ENCODE results near the gene AMN.

Gene AMN

DNA sequence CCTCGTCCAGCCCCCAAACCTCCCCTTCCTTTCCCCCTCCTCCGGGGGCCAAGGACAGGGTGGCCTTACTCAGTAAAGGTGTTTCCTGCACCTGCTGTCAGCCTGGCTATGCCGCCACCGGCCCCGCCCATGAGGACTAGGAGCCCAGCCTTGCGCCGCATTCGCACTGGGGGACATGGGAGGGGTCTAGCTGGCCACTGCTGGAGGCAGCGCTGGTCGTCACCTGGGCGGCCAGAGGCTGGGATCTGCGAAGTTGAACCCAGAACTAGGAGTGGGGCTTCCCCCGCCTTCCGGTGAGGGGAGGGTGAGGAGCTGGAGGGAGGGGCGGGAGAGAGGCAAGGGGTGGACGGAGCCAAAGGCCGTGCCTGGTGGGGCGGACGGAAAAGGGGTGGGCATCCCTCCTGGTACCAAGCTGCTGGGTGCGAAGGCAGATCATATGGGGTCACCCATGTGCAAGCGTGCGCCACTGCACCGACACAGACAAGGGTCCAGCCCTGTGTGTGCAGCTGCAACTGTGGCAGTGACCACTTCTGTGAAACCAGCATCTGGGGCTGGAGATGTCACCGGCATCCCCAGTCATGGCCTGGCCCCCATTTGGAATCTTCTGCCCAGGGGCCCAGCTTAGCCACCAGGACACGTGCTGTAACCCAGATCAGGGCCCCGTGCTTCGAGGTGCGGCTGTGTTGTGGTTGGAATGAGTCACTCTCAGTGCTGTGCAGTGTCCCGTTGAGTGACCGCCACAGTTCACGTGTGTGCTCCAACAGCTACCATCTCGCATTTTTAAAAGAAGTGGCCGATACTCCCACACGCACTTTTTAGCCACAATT, 8.5 kb downstream of the AMN start:
- Histone ChIP-seq H3K4me3 (no peak overlapping the region), H3K9me3 (no peaks in the 10 kb centered on the region), H3K27me3 (peaks cover 5 to 46% of the 10 kb centered on the region in 2 donors), H3K36me3 (peaks cover 21 to 44% (median 32%) of the 10 kb centered on the region in 3 donors), H3K4me1 (peaks cover 0 to 31% (median 28%) of the 10 kb centered on the region in 4 donors), H3K27ac (no peak overlapping the region)
- TF ChIP-seq, protein P1, sequence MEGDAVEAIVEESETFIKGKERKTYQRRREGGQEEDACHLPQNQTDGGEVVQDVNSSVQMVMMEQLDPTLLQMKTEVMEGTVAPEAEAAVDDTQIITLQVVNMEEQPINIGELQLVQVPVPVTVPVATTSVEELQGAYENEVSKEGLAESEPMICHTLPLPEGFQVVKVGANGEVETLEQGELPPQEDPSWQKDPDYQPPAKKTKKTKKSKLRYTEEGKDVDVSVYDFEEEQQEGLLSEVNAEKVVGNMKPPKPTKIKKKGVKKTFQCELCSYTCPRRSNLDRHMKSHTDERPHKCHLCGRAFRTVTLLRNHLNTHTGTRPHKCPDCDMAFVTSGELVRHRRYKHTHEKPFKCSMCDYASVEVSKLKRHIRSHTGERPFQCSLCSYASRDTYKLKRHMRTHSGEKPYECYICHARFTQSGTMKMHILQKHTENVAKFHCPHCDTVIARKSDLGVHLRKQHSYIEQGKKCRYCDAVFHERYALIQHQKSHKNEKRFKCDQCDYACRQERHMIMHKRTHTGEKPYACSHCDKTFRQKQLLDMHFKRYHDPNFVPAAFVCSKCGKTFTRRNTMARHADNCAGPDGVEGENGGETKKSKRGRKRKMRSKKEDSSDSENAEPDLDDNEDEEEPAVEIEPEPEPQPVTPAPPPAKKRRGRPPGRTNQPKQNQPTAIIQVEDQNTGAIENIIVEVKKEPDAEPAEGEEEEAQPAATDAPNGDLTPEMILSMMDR (IDR thresholded peaks at IDR 0.05) = no peak
- DNase-seq = no peak
- intact Hi-C loops (cut with DNase I; ENCODE audit: low total_unique reads) = no loop called here

DNA sequence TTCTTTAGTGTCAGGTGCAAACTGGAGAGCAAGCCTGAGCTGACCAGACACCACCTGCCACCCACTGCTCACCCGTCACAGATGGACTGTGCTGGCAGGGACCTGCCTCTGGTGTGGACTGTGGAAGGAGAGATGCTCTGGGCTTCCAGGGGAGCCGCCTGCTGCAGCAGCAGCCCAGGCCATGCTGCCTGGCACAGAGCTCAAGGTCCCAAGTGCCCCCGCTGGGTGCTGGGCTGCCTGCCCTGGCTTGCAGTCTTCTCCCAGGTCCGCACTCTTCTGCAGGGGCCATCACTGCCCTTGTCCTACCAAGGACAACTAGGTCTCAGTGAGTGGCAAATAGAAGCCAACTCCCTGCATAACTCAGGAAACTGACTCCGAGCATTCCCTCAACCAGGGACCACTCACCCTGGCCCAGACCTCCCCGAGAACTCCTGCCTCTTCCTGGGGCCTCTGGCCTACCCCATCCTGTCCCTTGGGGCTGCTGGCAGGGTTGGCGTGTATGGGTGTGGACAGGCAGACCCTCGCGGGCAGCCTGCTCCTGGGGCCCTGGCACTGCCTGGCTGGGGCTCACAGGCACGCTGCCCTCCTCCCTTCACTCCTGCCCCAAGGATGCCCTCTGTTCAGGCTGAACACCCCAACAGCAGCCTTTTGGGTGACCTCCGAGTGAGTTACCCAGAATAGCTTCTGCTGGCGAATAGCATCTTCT, 9.3 kb downstream of the AMN start:
- DNase-seq = no peak
- H3K27me3 ChIP-seq = peaks cover 5 to 46% of the 10 kb centered on the region in 2 donors
- peaks cover 0 to 31% (median 28%) of the 10 kb centered on the region in 4 donors for H3K4me1 ChIP-seq
- no peak overlapping the region for H3K27ac ChIP-seq
- TF ChIP-seq, protein P1 (IDR thresholded peaks at IDR 0.05) = no peak
- no peaks in the 10 kb centered on the region for H3K9me3 ChIP-seq
- no peak overlapping the region for H3K4me3 ChIP-seq
- peaks cover 26 to 51% (median 39%) of the 10 kb centered on the region in 3 donors for H3K36me3 ChIP-seq
- intact Hi-C loops (cut with DNase I; ENCODE audit: low total_unique reads) = no loop called here

DNA sequence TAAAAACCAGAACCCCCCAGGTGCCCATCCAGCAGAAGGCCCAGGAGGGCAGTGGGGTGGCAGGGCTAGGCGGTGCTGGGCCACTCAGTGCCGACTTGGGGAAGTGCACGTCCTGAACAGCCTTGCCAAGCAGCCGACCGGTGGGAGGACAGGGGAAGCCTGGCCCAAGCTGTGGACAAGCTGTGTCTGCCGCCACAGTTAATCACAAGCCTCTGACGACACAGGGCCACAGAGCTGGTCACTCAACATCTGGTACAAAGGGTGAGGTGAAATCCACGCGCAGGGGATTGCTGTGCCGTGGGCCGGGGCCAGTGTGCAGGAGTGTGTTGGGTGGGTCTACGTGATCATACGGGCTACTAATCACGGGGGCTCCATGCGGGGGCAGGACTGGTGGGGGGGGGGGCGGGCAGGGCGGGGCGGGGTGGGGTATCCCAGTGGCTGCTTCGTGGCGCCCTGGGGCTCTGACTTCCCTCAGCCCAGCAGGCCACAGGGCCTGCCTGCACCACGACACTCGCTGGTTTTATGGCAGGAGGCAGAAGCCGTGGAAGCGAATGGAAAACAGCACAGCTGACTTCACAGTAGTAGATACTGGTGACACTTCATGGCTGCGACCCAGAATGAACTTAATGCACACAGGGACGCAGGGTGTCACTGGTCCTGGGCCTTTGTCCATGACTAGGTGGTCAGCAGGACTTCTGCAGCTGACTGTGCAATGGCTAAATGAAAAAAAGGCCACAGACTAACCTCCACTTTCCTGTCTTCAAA, 10.2 kb downstream of the AMN start:
- intact Hi-C loops (cut with DNase I; ENCODE audit: low total_unique reads) = no loop called here
- Histone ChIP-seq H3K9me3 (no peaks in the 10 kb centered on the region), H3K4me3 (no peak overlapping the region), H3K36me3 (peaks cover 32 to 61% (median 49%) of the 10 kb centered on the region in 3 donors), H3K27ac (no peak overlapping the region), H3K27me3 (peaks cover 5 to 41% of the 10 kb centered on the region in 2 donors), H3K4me1 (peaks cover 0 to 31% (median 28%) of the 10 kb centered on the region in 4 donors)
- TF ChIP-seq, protein P1 (IDR thresholded peaks at IDR 0.05) = no peak
- no peak for DNase-seq

DNA sequence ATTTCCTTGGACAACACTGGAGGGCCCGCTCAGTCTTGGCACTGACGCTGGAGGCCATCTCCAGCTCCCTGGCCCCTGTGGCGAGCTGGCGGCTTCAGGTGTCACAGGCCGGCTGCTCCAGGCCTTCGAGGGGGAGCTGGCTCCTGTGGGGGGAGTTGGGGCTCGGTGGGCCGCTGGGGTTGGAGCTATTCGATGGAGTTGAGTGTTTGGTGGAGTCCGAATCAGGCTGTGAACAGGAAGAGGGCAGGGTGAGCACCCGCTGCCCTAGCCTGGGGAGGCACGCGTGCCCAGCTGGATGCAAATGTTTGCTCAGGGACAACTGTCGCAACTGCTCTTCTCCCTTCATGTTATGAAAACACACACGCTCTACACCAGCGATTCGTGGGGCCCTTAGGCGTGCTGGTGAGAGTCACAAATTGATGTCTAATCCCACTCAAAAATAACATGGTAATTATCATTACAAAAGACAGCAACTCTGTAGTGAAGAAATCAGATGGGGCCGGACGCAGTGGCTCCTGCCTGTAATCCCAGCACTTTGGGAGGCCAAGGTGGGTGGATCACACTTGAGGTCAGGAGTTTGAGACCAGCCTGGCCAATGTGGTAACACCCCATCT, 11.3 kb downstream of the AMN start:
- no peaks in the 10 kb centered on the region for H3K9me3 ChIP-seq
- H3K4me1 ChIP-seq = peaks cover 0 to 22% (median 19%) of the 10 kb centered on the region in 4 donors
- H3K27ac ChIP-seq = no peak overlapping the region
- DNase-seq = no peak
- H3K4me3 ChIP-seq = no peak overlapping the region
- H3K36me3 ChIP-seq = peaks cover 42 to 71% (median 57%) of the 10 kb centered on the region in 3 donors
- TF ChIP-seq, protein P1 (IDR thresholded peaks at IDR 0.05) = no peak
- intact Hi-C loops (cut with DNase I; ENCODE audit: low total_unique reads) = no loop called here
- peaks cover 5 to 30% of the 10 kb centered on the region in 2 donors for H3K27me3 ChIP-seq

DNA sequence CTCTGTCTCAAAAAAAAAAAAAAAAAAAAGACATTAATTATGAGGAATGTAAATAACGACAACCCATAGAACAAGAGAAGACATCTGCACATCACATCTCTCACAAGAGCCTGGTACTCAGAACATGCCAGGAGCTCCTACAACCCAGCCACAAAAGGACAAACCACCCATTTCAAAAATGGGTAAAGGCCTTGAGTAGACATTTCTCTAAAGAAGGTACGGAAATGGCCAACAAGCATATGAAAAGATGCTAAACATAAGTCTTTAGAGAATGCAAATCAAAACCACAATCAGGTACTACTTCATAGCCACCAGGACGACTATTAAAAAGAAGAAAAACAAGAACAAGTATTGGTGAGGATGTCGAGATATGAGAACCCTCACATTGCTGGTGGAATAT, 13.3 kb downstream of the AMN start:
- Histone ChIP-seq H3K9me3 (no peaks in the 10 kb centered on the region), H3K36me3 (peaks cover 58 to 91% (median 75%) of the 10 kb centered on the region in 3 donors), H3K4me3 (no peak overlapping the region), H3K4me1 (peaks cover 0 to 2% (median under 1%) of the 10 kb centered on the region in 4 donors), H3K27ac (no peak overlapping the region), H3K27me3 (peaks cover 0 to 10% of the 10 kb centered on the region in 2 donors)
- intact Hi-C loops (cut with DNase I; ENCODE audit: low total_unique reads) = no loop called here
- TF ChIP-seq, protein P1 (IDR thresholded peaks at IDR 0.05) = no peak
- DNase-seq = no peak

All from tibial artery (tissue), 4 donors.